Neural progenitor cell (in vitro differentiated cells): ENCODE measurements around the gene ASPN.

Source experiments
- EZH2 ChIP-seq: fragments of 200-600 bp; sonication (generic); IDR thresholded peaks from 2 replicates; pipeline ENCODE4 v1.6.1; 2017; ENCODE audit warnings: antibody characterized with exemption, mild to moderate bottlenecking, moderate library complexity
- TF ChIP-seq, protein P1 (sequence below): fragments of 200-600 bp; sonication (generic); IDR thresholded peaks from 2 replicates; pipeline ENCODE4 v1.5.1; 2017; ENCODE audit warnings: antibody characterized with exemption, mild to moderate bottlenecking

DNA sequence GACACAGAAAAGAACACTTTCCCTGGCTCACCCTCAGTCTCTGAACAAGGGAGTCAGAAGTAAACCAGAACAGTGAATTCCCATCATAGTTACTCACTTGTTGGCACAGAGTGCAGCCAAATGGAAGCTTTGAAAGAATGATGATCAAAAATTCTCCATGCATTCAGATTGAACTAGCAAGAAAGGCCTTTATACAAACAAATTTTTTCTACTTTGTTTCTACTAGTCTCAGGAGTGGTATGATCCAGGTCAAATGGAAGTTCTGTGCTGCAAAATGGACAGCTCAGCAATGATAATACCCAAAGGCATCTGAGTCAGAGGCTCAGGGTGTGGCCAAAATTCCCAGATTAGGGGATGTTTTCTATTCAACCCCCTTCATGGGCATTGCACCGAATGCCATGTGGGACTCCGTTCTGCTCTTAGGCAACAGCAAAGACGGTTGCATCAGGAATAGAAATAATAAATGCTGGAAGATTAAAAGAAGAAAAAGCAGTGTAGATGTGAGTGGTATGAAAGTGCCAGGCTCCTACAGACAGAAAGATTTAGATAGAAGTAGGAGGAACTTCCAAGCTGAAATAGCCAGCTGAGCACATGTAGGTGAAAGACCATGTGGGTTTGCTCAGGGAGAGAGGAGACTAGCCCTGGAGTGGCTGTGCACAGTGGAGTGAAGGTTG is 24.0 kb upstream of the ASPN start:
- TF ChIP-seq, protein P1, sequence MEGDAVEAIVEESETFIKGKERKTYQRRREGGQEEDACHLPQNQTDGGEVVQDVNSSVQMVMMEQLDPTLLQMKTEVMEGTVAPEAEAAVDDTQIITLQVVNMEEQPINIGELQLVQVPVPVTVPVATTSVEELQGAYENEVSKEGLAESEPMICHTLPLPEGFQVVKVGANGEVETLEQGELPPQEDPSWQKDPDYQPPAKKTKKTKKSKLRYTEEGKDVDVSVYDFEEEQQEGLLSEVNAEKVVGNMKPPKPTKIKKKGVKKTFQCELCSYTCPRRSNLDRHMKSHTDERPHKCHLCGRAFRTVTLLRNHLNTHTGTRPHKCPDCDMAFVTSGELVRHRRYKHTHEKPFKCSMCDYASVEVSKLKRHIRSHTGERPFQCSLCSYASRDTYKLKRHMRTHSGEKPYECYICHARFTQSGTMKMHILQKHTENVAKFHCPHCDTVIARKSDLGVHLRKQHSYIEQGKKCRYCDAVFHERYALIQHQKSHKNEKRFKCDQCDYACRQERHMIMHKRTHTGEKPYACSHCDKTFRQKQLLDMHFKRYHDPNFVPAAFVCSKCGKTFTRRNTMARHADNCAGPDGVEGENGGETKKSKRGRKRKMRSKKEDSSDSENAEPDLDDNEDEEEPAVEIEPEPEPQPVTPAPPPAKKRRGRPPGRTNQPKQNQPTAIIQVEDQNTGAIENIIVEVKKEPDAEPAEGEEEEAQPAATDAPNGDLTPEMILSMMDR, result no peak
- TF ChIP-seq EZH2, result no peak
